ENCODE results near the gene EML2. TPM values are rescaled to one million over a fixed set of nuclear protein-coding genes. Genes with fewer than 3 reads are reported as not detected.

Gene EML2
- polyA plus RNA-seq, 1 donor from 2014 or later = 18.9 TPM

DNA sequence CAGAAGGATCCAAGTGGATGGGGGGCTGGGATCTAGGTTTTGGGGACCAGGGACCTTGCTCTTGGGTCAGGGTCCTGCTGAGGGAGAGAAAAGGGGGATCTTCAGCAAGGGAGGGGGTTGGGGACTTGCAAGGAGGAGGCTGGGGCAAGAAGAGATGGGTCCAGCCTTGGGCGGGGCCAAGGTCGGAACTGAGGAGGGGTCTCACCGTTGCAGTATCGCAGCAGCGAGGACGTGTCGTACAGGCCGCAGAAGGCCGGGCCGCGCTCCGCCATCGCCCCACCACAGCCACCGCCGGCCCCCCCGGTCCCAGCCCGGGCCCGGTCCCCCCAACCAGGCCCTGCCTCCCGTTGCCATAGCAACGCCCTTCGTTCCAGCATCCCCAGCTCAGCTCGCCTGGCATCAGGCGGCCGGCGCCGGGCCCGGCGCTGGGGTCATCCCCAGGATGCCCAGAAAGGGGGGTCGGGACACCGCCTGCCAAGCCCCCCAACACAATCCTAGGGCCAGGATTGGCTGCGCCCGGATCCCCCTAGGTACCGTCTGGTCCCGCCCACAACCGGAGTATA is 6.0 kb upstream of the EML2 start:
- Histone ChIP-seq H3K27ac (ENCODE audit: low read length) (no peak overlapping the region), H3K4me3 (ENCODE audit: low read length) (peak overlapping the region; percentile 75), H3K4me2 (ENCODE audit: low read length) (peak overlapping the region; percentile 10), H3K79me2 (replicated peaks; ENCODE audit: insufficient read depth, low read length) (no peaks in the 10 kb centered on the region), H3K9me3 (ENCODE audit: low read length) (no peaks in the 10 kb centered on the region), H2AFZ (ENCODE audit: low read depth, low read length) (peak overlapping the region; percentile 33), H3K36me3 (ENCODE audit: insufficient read depth, low read length) (no peaks in the 10 kb centered on the region), H3K9me2 (ENCODE audit: insufficient read depth, low read length) (no peaks in the 10 kb centered on the region), H3K9ac (ENCODE audit: low read length) (peak overlapping the region; percentile 62), H3K27me3 (ENCODE audit: insufficient read depth, low read depth, low read length) (peaks cover 10% of the 10 kb centered on the region), H3F3A (ENCODE audit: insufficient read depth, low read length, poor library complexity, severe bottlenecking) (no peaks in the 10 kb centered on the region), H4K20me1 (ENCODE audit: insufficient read depth) (no peaks in the 10 kb centered on the region)
- TF ChIP-seq EZH2 (IDR thresholded peaks at IDR 0.05; ENCODE audit: borderline replicate concordance, insufficient read depth, low read length, poor library complexity, severe bottlenecking) (no peak), MXI1 (conservative IDR thresholded peaks at IDR 0.05; ENCODE audit: poor library complexity, severe bottlenecking) (peak; percentile 20), EP300 (conservative IDR thresholded peaks at IDR 0.05; ENCODE audit: poor library complexity, severe bottlenecking) (peak; percentile 25)

DNA sequence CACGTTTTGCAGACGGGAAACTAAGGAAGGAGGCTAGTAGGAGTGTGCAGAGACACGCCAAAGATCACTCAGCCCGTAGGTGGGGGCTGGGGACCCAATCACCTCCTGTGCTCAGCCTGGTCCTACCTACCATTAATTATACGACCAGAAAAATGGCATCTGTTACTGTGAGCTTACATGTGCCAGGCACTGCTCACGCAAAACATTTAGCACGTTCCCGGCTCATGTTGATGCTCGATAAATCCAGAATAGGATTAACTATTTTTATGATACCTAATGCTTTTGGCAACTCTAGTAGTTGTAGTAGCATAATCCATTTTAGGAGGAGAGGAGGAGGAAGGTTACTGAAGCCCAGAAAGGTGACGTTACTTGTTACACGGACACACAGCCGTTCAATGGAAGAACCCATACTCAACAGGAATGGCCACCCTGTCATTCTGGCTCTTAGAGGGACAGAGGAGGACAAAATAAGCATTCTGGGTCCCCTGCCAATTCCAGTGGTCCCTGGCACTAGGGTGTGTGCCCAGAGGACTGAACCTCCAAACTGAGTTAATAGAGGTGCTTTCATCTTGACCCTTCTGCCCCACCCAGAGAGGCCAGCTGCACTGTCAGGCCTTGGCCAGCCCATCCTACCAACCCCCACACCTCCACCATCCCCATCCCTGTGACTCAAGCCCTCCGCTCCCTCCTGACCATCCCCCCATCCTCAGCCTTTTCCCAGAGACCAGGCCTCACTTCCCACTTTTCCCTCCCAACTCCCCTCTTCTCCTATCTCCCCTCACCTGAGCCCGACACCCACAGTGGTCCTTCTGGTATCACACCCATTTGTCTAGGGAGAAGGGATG is 5.0 kb upstream of the EML2 start:
- Histone ChIP-seq H3K4me2 (ENCODE audit: low read length) (no peak overlapping the region), H3K9ac (ENCODE audit: low read length) (peak overlapping the region; percentile 62), H3K79me2 (replicated peaks; ENCODE audit: insufficient read depth, low read length) (no peaks in the 10 kb centered on the region), H3K27ac (ENCODE audit: low read length) (no peak overlapping the region), H3K4me3 (ENCODE audit: low read length) (peak overlapping the region; percentile 75), H2AFZ (ENCODE audit: low read depth, low read length) (no peak overlapping the region), H3K9me2 (ENCODE audit: insufficient read depth, low read length) (no peaks in the 10 kb centered on the region), H3K9me3 (ENCODE audit: low read length) (no peaks in the 10 kb centered on the region), H4K20me1 (ENCODE audit: insufficient read depth) (no peaks in the 10 kb centered on the region), H3F3A (ENCODE audit: insufficient read depth, low read length, poor library complexity, severe bottlenecking) (no peaks in the 10 kb centered on the region), H3K27me3 (ENCODE audit: insufficient read depth, low read depth, low read length) (peaks cover 10% of the 10 kb centered on the region), H3K36me3 (ENCODE audit: insufficient read depth, low read length) (no peaks in the 10 kb centered on the region)
- no peak for TF ChIP-seq EP300 (conservative IDR thresholded peaks at IDR 0.05; ENCODE audit: poor library complexity, severe bottlenecking)
- TF ChIP-seq, protein P1, sequence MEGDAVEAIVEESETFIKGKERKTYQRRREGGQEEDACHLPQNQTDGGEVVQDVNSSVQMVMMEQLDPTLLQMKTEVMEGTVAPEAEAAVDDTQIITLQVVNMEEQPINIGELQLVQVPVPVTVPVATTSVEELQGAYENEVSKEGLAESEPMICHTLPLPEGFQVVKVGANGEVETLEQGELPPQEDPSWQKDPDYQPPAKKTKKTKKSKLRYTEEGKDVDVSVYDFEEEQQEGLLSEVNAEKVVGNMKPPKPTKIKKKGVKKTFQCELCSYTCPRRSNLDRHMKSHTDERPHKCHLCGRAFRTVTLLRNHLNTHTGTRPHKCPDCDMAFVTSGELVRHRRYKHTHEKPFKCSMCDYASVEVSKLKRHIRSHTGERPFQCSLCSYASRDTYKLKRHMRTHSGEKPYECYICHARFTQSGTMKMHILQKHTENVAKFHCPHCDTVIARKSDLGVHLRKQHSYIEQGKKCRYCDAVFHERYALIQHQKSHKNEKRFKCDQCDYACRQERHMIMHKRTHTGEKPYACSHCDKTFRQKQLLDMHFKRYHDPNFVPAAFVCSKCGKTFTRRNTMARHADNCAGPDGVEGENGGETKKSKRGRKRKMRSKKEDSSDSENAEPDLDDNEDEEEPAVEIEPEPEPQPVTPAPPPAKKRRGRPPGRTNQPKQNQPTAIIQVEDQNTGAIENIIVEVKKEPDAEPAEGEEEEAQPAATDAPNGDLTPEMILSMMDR (IDR thresholded peaks at IDR 0.05; ENCODE audit: poor library complexity, severe bottlenecking) = no peak

DNA sequence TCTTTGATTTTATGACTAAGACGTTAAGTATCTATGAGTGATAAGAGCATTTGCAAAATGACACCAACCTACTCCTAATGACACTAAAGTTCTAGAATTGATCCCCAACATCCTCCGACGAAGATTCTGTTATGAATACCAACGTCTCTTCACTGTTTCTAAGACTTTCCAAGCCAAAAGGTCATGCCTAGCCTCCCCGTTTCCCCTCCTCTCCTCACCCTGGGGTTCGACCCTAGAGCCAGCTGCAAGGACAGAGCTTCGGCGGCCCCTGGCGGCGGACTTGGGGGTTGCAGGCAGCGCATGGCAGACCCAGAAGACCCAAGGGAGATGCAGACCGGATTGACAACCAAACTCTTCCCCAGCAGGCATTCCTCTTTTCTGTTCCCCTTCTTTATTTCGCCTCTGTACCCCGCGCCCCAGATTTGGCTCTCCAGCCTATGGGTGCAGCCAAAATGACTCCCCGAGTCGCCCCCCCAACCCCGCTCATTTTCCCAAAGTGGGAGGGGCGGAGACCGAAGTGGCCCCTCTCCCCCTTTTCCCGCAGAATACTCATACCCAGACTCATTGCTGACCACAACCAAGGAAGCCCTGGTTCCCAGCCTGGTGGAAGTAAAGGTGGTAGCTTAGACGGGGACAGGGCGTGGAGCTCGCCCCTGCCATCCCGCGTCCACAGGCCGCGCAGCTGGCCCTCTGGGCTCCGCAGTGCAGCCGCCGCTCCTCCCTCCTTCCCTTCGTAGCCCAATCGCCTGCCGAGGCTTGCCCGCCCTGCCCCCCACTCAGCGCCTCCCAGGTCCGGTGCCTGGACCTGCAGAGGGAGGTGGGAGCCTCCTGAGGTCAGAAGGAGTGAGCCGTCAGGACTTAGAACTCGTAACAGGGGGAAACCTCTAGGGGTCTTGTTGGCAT is 4.1 kb upstream of the EML2 start:
- Histone ChIP-seq H3K4me3 (ENCODE audit: low read length) (peak overlapping the region; percentile 75), H3K36me3 (ENCODE audit: insufficient read depth, low read length) (no peaks in the 10 kb centered on the region), H3K9me3 (ENCODE audit: low read length) (no peaks in the 10 kb centered on the region), H3K79me2 (replicated peaks; ENCODE audit: insufficient read depth, low read length) (no peaks in the 10 kb centered on the region), H3K27me3 (ENCODE audit: insufficient read depth, low read depth, low read length) (peaks cover 10% of the 10 kb centered on the region), H3K27ac (ENCODE audit: low read length) (no peak overlapping the region), H4K20me1 (ENCODE audit: insufficient read depth) (no peaks in the 10 kb centered on the region), H3K4me2 (ENCODE audit: low read length) (no peak overlapping the region), H3K9me2 (ENCODE audit: insufficient read depth, low read length) (no peaks in the 10 kb centered on the region), H3F3A (ENCODE audit: insufficient read depth, low read length, poor library complexity, severe bottlenecking) (no peaks in the 10 kb centered on the region), H2AFZ (ENCODE audit: low read depth, low read length) (no peak overlapping the region), H3K9ac (ENCODE audit: low read length) (peak overlapping the region; percentile 24)
- TF ChIP-seq RAD21 (conservative IDR thresholded peaks at IDR 0.05) = peak; percentile 93
- TF ChIP-seq, protein P2, sequence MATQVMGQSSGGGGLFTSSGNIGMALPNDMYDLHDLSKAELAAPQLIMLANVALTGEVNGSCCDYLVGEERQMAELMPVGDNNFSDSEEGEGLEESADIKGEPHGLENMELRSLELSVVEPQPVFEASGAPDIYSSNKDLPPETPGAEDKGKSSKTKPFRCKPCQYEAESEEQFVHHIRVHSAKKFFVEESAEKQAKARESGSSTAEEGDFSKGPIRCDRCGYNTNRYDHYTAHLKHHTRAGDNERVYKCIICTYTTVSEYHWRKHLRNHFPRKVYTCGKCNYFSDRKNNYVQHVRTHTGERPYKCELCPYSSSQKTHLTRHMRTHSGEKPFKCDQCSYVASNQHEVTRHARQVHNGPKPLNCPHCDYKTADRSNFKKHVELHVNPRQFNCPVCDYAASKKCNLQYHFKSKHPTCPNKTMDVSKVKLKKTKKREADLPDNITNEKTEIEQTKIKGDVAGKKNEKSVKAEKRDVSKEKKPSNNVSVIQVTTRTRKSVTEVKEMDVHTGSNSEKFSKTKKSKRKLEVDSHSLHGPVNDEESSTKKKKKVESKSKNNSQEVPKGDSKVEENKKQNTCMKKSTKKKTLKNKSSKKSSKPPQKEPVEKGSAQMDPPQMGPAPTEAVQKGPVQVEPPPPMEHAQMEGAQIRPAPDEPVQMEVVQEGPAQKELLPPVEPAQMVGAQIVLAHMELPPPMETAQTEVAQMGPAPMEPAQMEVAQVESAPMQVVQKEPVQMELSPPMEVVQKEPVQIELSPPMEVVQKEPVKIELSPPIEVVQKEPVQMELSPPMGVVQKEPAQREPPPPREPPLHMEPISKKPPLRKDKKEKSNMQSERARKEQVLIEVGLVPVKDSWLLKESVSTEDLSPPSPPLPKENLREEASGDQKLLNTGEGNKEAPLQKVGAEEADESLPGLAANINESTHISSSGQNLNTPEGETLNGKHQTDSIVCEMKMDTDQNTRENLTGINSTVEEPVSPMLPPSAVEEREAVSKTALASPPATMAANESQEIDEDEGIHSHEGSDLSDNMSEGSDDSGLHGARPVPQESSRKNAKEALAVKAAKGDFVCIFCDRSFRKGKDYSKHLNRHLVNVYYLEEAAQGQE (IDR thresholded peaks at IDR 0.05; ENCODE audit: borderline replicate concordance) = no peak
- TF ChIP-seq MXI1 (conservative IDR thresholded peaks at IDR 0.05; ENCODE audit: poor library complexity, severe bottlenecking) = peak; percentile 42
- no peak for TF ChIP-seq EZH2 (IDR thresholded peaks at IDR 0.05; ENCODE audit: borderline replicate concordance, insufficient read depth, low read length, poor library complexity, severe bottlenecking)
- peak; percentile 85 for TF ChIP-seq SMC3 (conservative IDR thresholded peaks at IDR 0.05; ENCODE audit: poor library complexity)
- TF ChIP-seq EP300 (conservative IDR thresholded peaks at IDR 0.05; ENCODE audit: poor library complexity, severe bottlenecking) = no peak
- TF ChIP-seq, protein P1 (IDR thresholded peaks at IDR 0.05; ENCODE audit: poor library complexity, severe bottlenecking) = peak; percentile 96

Data from neural cell (in vitro differentiated cells).